NK-92 treated with Interleukin-12 subunit alpha and Interleukin-12 subunit beta, amount 100 ng/mL, for 24 hours (cell line): ENCODE results near the gene WTAP.
A peak's percentile ranks its signal among the peaks of the same experiment; 100 is the strongest.
"Not testable (repeated sequence)": the region's sequence is repeated elsewhere in the genome, so short reads cannot be mapped to it uniquely, and the experiment has no call there.

Experiments
- DNase-seq: peaks from one replicate; lab custom pipeline; 2025; lab: John Stamatoyannopoulos, UW

The WTAP gene

GRCh38 chr6:159761873-159762680 is 34.8 kb downstream of the WTAP start, which contains the start of gene ACAT2:
ACAT2 (plus strand) TSS chr6:159762045; CDS start chr6:159762088, 43 bp downstream.
- peak; percentile 96 for DNase-seq

DNA sequence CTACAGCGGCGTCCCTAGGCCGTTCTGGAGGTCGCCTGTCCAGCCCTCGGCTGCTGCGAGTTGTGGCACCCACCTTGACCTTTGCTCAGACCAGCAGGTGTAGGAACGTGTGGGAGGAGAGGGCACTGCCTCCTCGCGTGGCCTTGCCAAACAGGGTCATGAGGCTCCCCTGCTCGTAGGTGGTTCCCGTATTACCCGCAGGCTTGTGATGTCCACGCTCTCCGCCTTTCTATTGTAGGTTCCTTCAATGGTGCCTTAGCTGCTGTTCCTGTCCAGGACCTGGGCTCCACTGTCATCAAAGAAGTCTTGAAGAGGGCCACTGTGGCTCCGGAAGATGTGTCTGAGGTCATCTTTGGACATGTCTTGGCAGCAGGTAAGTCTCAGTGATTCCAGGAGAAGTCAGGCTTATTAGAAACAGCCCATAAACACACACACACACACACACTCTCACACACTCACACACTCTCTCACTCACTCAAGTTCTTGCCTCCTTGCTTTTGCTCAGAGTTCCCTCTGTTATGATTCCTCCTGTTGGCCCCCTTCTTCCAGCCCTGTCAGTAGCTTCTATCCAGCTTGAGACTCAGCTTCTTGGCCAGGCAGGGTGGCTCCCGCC is 35.5 kb downstream of the WTAP start:
- DNase-seq, result no peak

- no peak for DNase-seq
These were observed 39.6 kb downstream of the WTAP start for GRCh38 chr6:159766906-159767305.

- no peak for DNase-seq
These were observed 42.2 kb downstream of the WTAP start for GRCh38 chr6:159769470-159769869.

DNA sequence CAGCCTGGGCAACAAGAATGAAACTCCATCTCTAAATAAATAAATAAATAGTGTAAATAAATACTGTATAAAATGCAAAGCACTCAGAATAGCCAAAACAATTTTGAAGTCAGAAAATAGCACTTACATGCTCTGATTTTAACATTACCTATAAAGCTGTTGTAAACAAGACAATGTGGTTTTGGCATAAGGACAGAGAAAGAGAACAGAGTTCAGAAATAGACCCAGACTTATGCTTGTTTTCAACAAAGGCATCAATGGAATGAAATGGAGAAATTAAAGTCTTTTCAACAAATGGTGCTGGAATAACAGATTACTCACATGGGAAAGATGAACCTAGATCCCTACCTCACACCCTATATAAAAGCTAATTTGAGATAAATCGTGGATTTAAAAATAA is 44.9 kb downstream of the WTAP start:
- DNase-seq, result no peak

DNA sequence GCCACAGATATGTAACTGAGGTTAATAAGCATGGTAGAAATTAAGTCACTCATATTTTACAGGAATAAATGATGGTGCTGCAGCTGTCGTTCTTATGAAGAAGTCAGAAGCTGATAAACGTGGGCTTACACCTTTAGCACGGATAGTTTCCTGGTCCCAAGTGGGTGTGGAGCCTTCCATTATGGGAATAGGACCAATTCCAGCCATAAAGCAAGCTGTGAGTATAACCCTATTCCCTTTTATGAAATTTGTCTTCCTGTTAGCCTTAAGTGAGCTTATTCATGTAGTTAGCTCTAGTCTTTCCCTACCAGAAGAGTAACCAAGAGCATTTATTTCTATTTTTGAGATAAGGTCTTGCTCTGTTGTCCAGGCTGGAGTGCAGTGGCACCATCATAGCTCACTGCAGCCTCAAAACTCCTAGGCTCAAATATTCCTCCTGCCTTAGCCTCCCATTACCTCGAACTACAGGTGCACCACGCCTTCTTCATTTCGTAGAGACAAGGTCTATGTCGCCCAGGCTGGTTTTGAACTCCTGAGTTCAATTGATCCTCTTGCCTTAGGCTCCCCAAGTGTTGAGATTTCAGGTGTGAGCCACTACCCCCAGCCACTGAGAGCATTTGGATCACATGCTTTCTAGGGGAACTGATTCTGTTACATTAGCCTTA is 50.1 kb downstream of the WTAP start:
- DNase-seq, result no peak

DNA sequence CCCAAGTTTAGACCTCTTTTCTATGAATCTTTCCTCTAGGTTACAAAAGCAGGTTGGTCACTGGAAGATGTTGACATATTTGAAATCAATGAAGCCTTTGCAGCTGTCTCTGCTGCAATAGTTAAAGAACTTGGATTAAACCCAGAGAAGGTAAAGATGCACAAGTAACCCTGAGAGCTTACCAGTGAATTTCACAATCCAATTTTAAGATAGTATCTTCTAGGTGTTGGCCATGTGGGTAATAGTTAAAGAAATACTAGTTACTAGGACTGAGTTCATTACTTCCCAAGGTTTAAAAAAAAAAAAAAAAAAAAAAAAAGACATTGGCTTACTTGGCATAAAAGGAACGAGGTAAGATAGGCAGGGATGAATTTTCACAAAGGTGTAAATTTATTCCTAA is 50.8 kb downstream of the WTAP start:
- DNase-seq, result no peak

DNA sequence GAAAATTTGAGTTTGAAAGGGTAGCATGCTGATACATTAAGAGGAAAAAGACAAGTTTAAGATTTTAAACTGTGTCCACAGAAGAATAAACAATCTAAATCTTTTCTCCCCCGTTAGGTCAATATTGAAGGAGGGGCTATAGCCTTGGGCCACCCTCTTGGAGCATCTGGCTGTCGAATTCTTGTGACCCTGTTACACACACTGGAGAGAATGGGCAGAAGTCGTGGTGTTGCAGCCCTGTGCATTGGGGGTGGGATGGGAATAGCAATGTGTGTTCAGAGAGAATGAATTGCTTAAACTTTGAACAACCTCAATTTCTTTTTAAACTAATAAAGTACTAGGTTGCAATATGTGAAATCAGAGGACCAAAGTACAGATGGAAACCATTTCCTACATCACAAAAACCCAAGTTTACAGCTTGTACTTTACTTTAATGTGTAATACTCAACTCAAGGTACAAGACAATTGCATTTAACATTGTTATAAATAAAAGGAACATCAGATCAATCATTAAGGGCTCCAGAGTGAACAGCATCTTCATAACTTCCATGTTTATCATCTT is 51.3 kb downstream of the WTAP start:
- no peak for DNase-seq

GRCh38 chr6:159788276-159788675 is 61.0 kb downstream of the WTAP start:
- no peak for DNase-seq

- DNase-seq, result peak; percentile 40
These were observed 61.6 kb downstream of the WTAP start for GRCh38 chr6:159788753-159789376.

GRCh38 chr6:159789377-159790148 is 62.3 kb downstream of the WTAP start, which contains the start of gene TCP1:
TCP1 (minus strand) TSS chr6:159789602; CDS start chr6:159789468, 134 bp downstream.
- DNase-seq, result peak; percentile 98

GRCh38 chr6:159790149-159790955 is 63.0 kb downstream of the WTAP start, which contains the start of gene MRPL18:
MRPL18 (plus strand) TSS chr6:159790467; CDS start chr6:159790588, 121 bp downstream.
- peak; percentile 91 for DNase-seq

DNA sequence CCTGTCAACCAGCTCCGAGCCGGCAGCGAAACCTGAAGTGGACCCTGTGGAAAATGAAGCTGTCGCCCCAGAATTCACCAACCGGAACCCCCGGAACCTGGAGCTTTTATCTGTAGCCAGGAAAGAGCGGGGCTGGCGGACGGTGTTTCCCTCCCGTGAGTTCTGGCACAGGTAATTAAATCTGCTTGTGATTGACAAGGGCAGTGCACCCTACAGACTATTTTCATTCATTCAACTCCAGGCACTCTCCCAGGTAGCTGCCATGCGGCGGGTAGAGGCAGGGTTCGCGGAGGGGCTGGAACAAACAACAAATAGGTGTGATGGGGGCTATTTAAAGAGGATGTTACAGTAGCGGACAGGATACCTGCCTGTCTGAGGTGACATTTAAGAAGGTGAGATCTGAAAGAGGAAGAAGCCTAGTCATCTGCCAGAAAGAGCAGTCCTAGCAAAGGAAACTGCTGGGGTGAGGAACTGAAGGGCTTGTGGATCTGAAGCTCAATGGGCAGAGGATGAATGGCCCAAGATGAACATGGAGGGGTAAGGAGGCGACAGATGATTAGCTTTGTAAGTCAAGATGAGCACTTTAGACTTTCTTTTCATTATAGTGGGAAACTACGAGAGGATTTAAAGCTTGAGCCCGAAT is 63.8 kb downstream of the WTAP start:
- no peak for DNase-seq

GRCh38 chr6:159794976-159795375 is 67.7 kb downstream of the WTAP start:
- DNase-seq, result not testable (repeated sequence)

- no peak for DNase-seq
These were observed 70.2 kb downstream of the WTAP start for GRCh38 chr6:159797554-159797953.

DNA sequence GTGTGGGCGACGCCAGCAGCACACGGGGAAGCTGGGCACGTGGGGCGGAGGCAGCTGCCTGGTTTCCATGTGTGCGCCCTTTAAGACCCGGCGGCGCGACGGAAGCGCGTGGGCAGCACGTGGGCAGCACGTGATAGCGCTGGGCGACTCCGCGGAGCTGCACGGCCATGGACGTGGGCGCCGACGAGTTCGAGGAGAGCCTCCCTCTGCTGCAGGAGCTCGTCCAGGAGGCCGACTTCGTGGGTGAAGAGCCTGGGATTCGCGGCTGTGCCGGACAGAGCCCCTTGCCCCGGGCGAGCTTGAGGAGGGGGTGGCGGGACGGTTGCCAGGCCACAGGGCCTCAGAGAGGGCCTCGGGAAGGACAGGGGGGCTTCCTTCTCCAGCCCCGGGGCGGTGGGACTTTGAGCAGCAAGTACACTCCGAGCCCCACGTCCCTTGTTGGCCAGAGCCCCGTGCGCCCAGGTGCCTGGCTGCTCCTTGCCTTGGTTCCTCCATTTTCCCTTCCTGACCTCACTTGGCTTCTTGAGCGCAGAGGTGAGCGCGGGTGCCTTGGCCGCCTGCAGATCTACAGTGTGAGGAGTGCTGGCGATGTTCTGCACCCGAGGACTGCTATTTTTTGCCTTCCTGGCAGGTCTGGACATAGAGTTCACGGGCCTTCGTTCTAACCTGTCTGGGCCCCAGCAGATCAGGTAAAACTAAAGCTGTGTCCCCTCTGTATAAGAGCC is 73.0 kb downstream of the WTAP start, which contains the start of gene PNLDC1:
Gene PNLDC1 (plus strand): TSS at position 136 of the 725 bp plus-strand sequence. CDS start 32 bp downstream, at position 168.
- no peak for DNase-seq

GRCh38 chr6:159801935-159802334 is 74.6 kb downstream of the WTAP start:
- DNase-seq, result no peak

DNA sequence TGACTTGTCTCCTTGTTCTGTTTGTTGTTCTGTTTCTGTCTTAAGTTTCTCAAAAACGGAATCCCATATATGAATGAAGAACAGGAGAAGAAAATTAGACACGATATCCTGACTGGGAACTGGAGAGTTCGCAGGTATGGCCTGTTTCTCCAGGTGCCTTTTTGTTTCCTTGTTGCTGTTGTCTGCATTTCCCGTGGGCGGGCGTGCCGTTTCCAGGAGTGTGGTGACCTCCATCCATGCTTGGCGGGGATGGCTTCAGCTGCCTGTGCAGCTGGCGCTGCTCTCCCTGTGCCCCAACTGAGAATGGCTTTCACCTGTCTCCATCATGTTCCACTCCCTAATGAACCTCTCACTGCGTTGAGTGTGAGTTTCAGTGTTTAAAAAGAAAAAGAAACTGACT is 77.2 kb downstream of the WTAP start:
- no peak for DNase-seq

- no peak for DNase-seq
These were observed 78.2 kb downstream of the WTAP start for GRCh38 chr6:159805440-159806020.
